ENCODE data around the gene BRD7.

DNA sequence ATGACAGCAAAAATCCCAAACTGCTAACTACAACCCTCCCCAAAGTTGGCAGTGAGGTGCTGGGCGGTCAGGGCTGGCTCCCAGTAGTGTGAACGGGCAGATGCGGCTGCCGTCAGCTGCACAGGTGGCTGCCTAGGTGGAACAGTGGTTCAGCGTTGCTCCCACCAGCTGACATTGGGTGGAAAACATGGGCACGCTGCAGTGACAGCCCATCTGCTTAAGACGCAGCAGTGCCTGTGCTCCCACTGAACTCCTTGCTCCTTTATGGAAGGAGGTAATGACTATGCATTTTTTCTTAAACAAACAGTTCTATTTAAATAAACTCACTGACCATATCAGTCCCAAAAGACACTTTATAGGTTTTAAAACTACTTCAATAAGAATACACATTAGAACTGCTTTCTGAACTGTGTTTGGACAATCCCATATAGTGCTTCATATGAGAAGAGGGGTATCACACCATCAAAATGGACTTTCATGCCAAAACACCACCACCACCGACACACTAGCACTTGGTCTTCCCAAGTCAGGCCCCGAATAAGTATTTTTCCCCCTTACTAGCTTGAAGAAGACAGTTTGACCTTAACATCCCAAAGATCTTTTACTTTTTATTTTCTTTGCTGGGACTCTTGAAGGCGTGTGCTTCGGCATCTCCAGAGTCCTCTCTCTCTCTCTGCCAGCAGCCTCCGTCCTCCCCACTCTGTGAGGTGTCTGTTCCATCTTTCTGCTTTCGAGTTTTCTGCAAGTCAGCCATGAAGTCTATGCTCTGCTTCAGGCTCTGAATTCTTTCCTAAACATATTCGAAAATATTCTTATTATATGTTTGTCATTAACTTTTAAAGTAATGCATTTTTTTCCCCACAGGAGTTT lies 34.4 kb downstream of the BRD7 start:
- TF ChIP-seq, protein P1, sequence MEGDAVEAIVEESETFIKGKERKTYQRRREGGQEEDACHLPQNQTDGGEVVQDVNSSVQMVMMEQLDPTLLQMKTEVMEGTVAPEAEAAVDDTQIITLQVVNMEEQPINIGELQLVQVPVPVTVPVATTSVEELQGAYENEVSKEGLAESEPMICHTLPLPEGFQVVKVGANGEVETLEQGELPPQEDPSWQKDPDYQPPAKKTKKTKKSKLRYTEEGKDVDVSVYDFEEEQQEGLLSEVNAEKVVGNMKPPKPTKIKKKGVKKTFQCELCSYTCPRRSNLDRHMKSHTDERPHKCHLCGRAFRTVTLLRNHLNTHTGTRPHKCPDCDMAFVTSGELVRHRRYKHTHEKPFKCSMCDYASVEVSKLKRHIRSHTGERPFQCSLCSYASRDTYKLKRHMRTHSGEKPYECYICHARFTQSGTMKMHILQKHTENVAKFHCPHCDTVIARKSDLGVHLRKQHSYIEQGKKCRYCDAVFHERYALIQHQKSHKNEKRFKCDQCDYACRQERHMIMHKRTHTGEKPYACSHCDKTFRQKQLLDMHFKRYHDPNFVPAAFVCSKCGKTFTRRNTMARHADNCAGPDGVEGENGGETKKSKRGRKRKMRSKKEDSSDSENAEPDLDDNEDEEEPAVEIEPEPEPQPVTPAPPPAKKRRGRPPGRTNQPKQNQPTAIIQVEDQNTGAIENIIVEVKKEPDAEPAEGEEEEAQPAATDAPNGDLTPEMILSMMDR (IDR thresholded peaks at IDR 0.05): no peak
- TF ChIP-seq POLR2A (IDR thresholded peaks at IDR 0.05): no peak
